ENCODE measurements around the gene OPCML.

GRCh38 chr11:133503776-133504175 is 28.5 kb downstream of the OPCML start:
- TF ChIP-seq CTCF (conservative IDR thresholded peaks at IDR 0.05; ENCODE audit: low read depth in 2 of 2) (no peak), EZH2 (IDR thresholded peaks at IDR 0.05; ENCODE audit: low read depth, unreplicated experiment) (no peak), ETS1 (IDR thresholded peaks at IDR 0.05) (no peak)

All from GM23338 (cell line).